GM12891 (cell line): Measurements from ENCODE around the gene INAFM2.

Source experiments
- PAX5 ChIP-seq: IDR thresholded peaks from 2 replicates; pipeline ENCODE4 v1.6.1; 2011; ENCODE audit warnings: low read length, moderate library complexity, mild to moderate bottlenecking; ENCODE audit not compliant: insufficient read depth, severe bottlenecking
- POLR2A ChIP-seq: IDR thresholded peaks from 2 replicates; pipeline ENCODE4 v1.6.1; 2011; ENCODE audit warnings: low read depth, low read length, control low read depth
- POLR2AphosphoS5 ChIP-seq: IDR thresholded peaks from 2 replicates; pipeline ENCODE4 v1.6.1; 2011; ENCODE audit warnings: low read depth, low read length, control low read depth
- POU2F2 ChIP-seq: IDR thresholded peaks from 2 replicates; pipeline ENCODE4 v1.6.1; 2011; ENCODE audit warnings: low read depth, mild to moderate bottlenecking, control low read depth, low read length, moderate library complexity
- SPI1 ChIP-seq: IDR thresholded peaks from 2 replicates; pipeline ENCODE4 v1.6.1; 2011; ENCODE audit warnings: low read depth, low read length, control low read depth
- TAF1 ChIP-seq: IDR thresholded peaks from 2 replicates; pipeline ENCODE4 v1.6.1; 2011; ENCODE audit warnings: low read depth, low read length, control low read depth

GRCh38 chr15:40289140-40289775 lies 34.2 kb upstream of the INAFM2 start:
- TF ChIP-seq POLR2A (no peak), POLR2AphosphoS5 (no peak), TAF1 (no peak), SPI1 (no peak), POU2F2 (no peak), PAX5 (no peak)
